Neural crest cell (in vitro differentiated cells): ENCODE measurements around the gene QPCT. TPM values are rescaled to one million over a fixed set of nuclear protein-coding genes. Genes with fewer than 3 reads are reported as not detected.

Experiments used
- DNase-seq: peaks from one replicate; pipeline ENCODE4 v3.0.0; 2021; ENCODE audit warnings: low read depth, mixed read lengths, low spot score
- H3K27ac Mint-ChIP-seq: one replicate; pipeline ENCODE4 v1.8.0; 2021; ENCODE audit warnings: mild to moderate bottlenecking, mixed read lengths; ENCODE audit not compliant: unreplicated experiment
- H3K27me3 Mint-ChIP-seq: 2 replicates; pipeline ENCODE4 v1.8.0; 2021; ENCODE audit warnings: low read depth, mild to moderate bottlenecking, mixed read lengths
- H3K36me3 Mint-ChIP-seq: 2 replicates; pipeline ENCODE4 v1.8.0; 2021; ENCODE audit warnings: low read depth, mild to moderate bottlenecking, mixed read lengths
- H3K4me1 Mint-ChIP-seq: 2 replicates; pipeline ENCODE4 v1.8.0; 2021; ENCODE audit warnings: mixed read lengths
- H3K4me3 Mint-ChIP-seq: one replicate; pipeline ENCODE4 v1.8.0; 2021; ENCODE audit warnings: mild to moderate bottlenecking, mixed read lengths
- H3K9me3 Mint-ChIP-seq: 2 replicates; pipeline ENCODE4 v1.8.0; 2021; ENCODE audit warnings: mixed read lengths
- CTCF ChIP-seq: fragments of 200-600 bp; sonication (generic); conservative IDR thresholded peaks from 2 replicates; pipeline ENCODE4 v1.5.0; 2021; ENCODE audit warnings: antibody characterized with exemption, mild to moderate bottlenecking
- total RNA-seq: library from RNA; stranded (reverse); gene quantifications from 2 replicates; pipeline ENCODE4 v1.2.1, GENCODE V29; 2021

Gene QPCT
- total RNA-seq, 1 donor from 2014 or later, result not detected

- Mint-ChIP-seq H3K27me3 (no peaks in the 10 kb centered on the region), H3K4me3 (no peak overlapping the region), H3K36me3 (peaks cover 10% of the 10 kb centered on the region), H3K4me1 (peaks cover 22% of the 10 kb centered on the region), H3K9me3 (peaks cover 2% of the 10 kb centered on the region), H3K27ac (peak overlapping the region; percentile 32)
- no peak for TF ChIP-seq CTCF
- no peak for DNase-seq
Observed at GRCh38 chr2:37301408-37301807, 43.0 kb upstream of the QPCT start.

- TF ChIP-seq CTCF, result no peak
- Mint-ChIP-seq H3K27ac (no peak overlapping the region), H3K27me3 (no peaks in the 10 kb centered on the region), H3K4me3 (no peak overlapping the region), H3K36me3 (peaks cover 10% of the 10 kb centered on the region), H3K4me1 (peaks cover 22% of the 10 kb centered on the region), H3K9me3 (peaks cover 2% of the 10 kb centered on the region)
- DNase-seq, result no peak
Observed at GRCh38 chr2:37302701-37303252, 41.7 kb upstream of the QPCT start.

- H3K36me3 Mint-ChIP-seq, result no peaks in the 10 kb centered on the region
- H3K27me3 Mint-ChIP-seq, result no peaks in the 10 kb centered on the region
- DNase-seq, result no peak
- TF ChIP-seq CTCF, result no peak
- H3K4me3 Mint-ChIP-seq, result no peak overlapping the region
- H3K4me1 Mint-ChIP-seq, result peaks cover 22% of the 10 kb centered on the region
- H3K9me3 Mint-ChIP-seq, result no peaks in the 10 kb centered on the region
- no peak overlapping the region for H3K27ac Mint-ChIP-seq
Observed at GRCh38 chr2:37306024-37306423, 38.4 kb upstream of the QPCT start.

- no peak for TF ChIP-seq CTCF
- Mint-ChIP-seq H3K9me3 (no peaks in the 10 kb centered on the region), H3K27me3 (no peaks in the 10 kb centered on the region), H3K4me3 (no peak overlapping the region), H3K4me1 (peaks cover 9% of the 10 kb centered on the region), H3K27ac (no peak overlapping the region), H3K36me3 (no peaks in the 10 kb centered on the region)
- DNase-seq, result no peak
Observed at GRCh38 chr2:37307500-37307899, 36.9 kb upstream of the QPCT start.

- peaks cover 24% of the 10 kb centered on the region for H3K4me1 Mint-ChIP-seq
- H3K36me3 Mint-ChIP-seq, result no peaks in the 10 kb centered on the region
- H3K9me3 Mint-ChIP-seq, result no peaks in the 10 kb centered on the region
- H3K27me3 Mint-ChIP-seq, result no peaks in the 10 kb centered on the region
- TF ChIP-seq CTCF, result no peak
- DNase-seq, result no peak
- no peak overlapping the region for H3K4me3 Mint-ChIP-seq
- H3K27ac Mint-ChIP-seq, result no peak overlapping the region
Observed at GRCh38 chr2:37315364-37315763, 29.1 kb upstream of the QPCT start.
